MM.1S (cell line): Measurements from ENCODE around the gene CLEC18A.

Experiments used
- DNase-seq: peaks from one replicate; pipeline ENCODE4 v3.0.0-alpha.2; 2015
- H2AFZ ChIP-seq: fragments of 300-600 bp; sonication (generic); 2 replicates; pipeline ENCODE4 v1.6.0; 2016; ENCODE audit warnings: antibody characterized with exemption, low read length
- H3F3A ChIP-seq: fragments of 300-600 bp; sonication (generic); 2 replicates; pipeline ENCODE4 v1.6.1; 2016; ENCODE audit warnings: mild to moderate bottlenecking, antibody characterized with exemption, low read length, moderate library complexity, mixed read lengths; ENCODE audit not compliant: insufficient read depth
- H3K27ac ChIP-seq: fragments of 300-600 bp; sonication (generic); 2 replicates; pipeline ENCODE4 v1.5.1; 2016; ENCODE audit warnings: mild to moderate bottlenecking, low read length
- H3K27me3 ChIP-seq: fragments of 300-600 bp; sonication (generic); replicated peaks from 2 replicates; pipeline ENCODE4 v1.6.0; 2016; ENCODE audit warnings: low read length; ENCODE audit not compliant: insufficient read depth
- H3K36me3 ChIP-seq: fragments of 300-600 bp; sonication (generic); replicated peaks from 2 replicates; pipeline ENCODE4 v1.6.1; 2016; ENCODE audit warnings: mild to moderate bottlenecking, low read length, mixed read lengths; ENCODE audit not compliant: insufficient read depth
- H3K4me1 ChIP-seq: fragments of 300-600 bp; sonication (generic); 2 replicates; pipeline ENCODE4 v1.6.1; 2016; ENCODE audit warnings: low read length, mixed read lengths
- H3K4me2 ChIP-seq: fragments of 300-600 bp; sonication (generic); 2 replicates; pipeline ENCODE4 v1.6.0; 2016; ENCODE audit warnings: low read depth, low read length
- H3K4me3 ChIP-seq: fragments of 300-600 bp; sonication (generic); 2 replicates; pipeline ENCODE4 v1.5.1; 2016; ENCODE audit warnings: low read length, mixed read lengths
- H3K79me2 ChIP-seq: fragments of 300-600 bp; sonication (generic); 2 replicates; pipeline ENCODE4 v1.6.1; 2016; ENCODE audit warnings: mixed run types, low read length, mixed read lengths
- H3K9ac ChIP-seq: fragments of 300-600 bp; sonication (generic); 2 replicates; pipeline ENCODE4 v1.6.1; 2016; ENCODE audit warnings: low read length, mixed read lengths
- H3K9me2 ChIP-seq: fragments of 300-600 bp; sonication (generic); replicated peaks from 2 replicates; pipeline ENCODE4 v1.6.1; 2016; ENCODE audit warnings: mild to moderate bottlenecking, low read length, mixed read lengths; ENCODE audit not compliant: insufficient read depth
- H3K9me3 ChIP-seq: fragments of 300-600 bp; sonication (generic); replicated peaks from 2 replicates; pipeline ENCODE4 v1.6.1; 2016; ENCODE audit warnings: mild to moderate bottlenecking, low read length, mixed read lengths; ENCODE audit not compliant: insufficient read depth
- H4K20me1 ChIP-seq: fragments of 300-600 bp; sonication (generic); 2 replicates; pipeline ENCODE4 v1.6.1; 2016; ENCODE audit warnings: mild to moderate bottlenecking, low read length, moderate library complexity, mixed read lengths; ENCODE audit not compliant: insufficient read depth
- CTCF ChIP-seq: fragments of 300-600 bp; sonication (generic); IDR thresholded peaks from 2 replicates; pipeline ENCODE4 v1.5.1; 2016; ENCODE audit warnings: antibody characterized with exemption, low read length, mixed read lengths
- EZH2 ChIP-seq: fragments of 300-600 bp; sonication (generic); optimal IDR thresholded peaks from 2 replicates; pipeline ENCODE3; 2017; ENCODE audit warnings: low read depth, mild to moderate bottlenecking, antibody characterized with exemption, low read length, mixed read lengths
- EZH2phosphoT487 ChIP-seq: fragments of 300-600 bp; sonication (generic); IDR thresholded peaks from 2 replicates; pipeline ENCODE4 v1.6.1; 2018; ENCODE audit warnings: antibody characterized with exemption, low read length

CLEC18A gene

GRCh38 chr16:69917739-69918138 is 33.4 kb upstream of the CLEC18A start:
- Histone ChIP-seq H3K36me3 (no peaks in the 10 kb centered on the region), H3K4me2 (no peak overlapping the region), H3K27me3 (no peaks in the 10 kb centered on the region), H3K9me3 (no peaks in the 10 kb centered on the region), H3K4me1 (no peaks in the 10 kb centered on the region), H3K9ac (no peak overlapping the region), H3F3A (no peaks in the 10 kb centered on the region), H3K79me2 (no peaks in the 10 kb centered on the region), H3K27ac (no peak overlapping the region), H2AFZ (no peak overlapping the region), H3K4me3 (no peak overlapping the region), H3K9me2 (no peaks in the 10 kb centered on the region), H4K20me1 (no peaks in the 10 kb centered on the region)
- DNase-seq: no peak
- TF ChIP-seq EZH2phosphoT487 (no peak), CTCF (no peak), EZH2 (no peak)

GRCh38 chr16:69918241-69918640 is 32.9 kb upstream of the CLEC18A start:
- Histone ChIP-seq H4K20me1 (no peaks in the 10 kb centered on the region), H3K4me1 (no peaks in the 10 kb centered on the region), H3K36me3 (no peaks in the 10 kb centered on the region), H3K4me3 (no peak overlapping the region), H2AFZ (no peak overlapping the region), H3K9me2 (no peaks in the 10 kb centered on the region), H3K9ac (no peak overlapping the region), H3F3A (no peaks in the 10 kb centered on the region), H3K27me3 (no peaks in the 10 kb centered on the region), H3K4me2 (no peak overlapping the region), H3K27ac (no peak overlapping the region), H3K9me3 (no peaks in the 10 kb centered on the region), H3K79me2 (no peaks in the 10 kb centered on the region)
- no peak for DNase-seq
- no peak for TF ChIP-seq CTCF
- no peak for TF ChIP-seq EZH2phosphoT487
- no peak for TF ChIP-seq EZH2

GRCh38 chr16:69921127-69921526 is 30.0 kb upstream of the CLEC18A start:
- Histone ChIP-seq H2AFZ (no peak overlapping the region), H3K27me3 (no peaks in the 10 kb centered on the region), H4K20me1 (no peaks in the 10 kb centered on the region), H3K79me2 (no peaks in the 10 kb centered on the region), H3K4me2 (no peak overlapping the region), H3F3A (no peaks in the 10 kb centered on the region), H3K4me1 (no peaks in the 10 kb centered on the region), H3K27ac (no peak overlapping the region), H3K4me3 (no peak overlapping the region), H3K9me2 (no peaks in the 10 kb centered on the region), H3K9me3 (no peaks in the 10 kb centered on the region), H3K36me3 (no peaks in the 10 kb centered on the region), H3K9ac (no peak overlapping the region)
- TF ChIP-seq EZH2: no peak
- no peak for TF ChIP-seq CTCF
- no peak for TF ChIP-seq EZH2phosphoT487
- no peak for DNase-seq
